BLaER1 treated with 17β-estradiol and CSF1 and Interleukin-3, amounts not matched to agents 10 nM and 100 nM (cell line): ENCODE data around the gene ASB18.

Source experiments
- H3K27ac ChIP-seq, 11 experiments: shearing (Covaris generic); formaldehyde crosslinking; 2 replicates each; pipeline ENCODE4 v1.8.1; 2022
- H3K27me3 ChIP-seq, 11 experiments: shearing (Covaris generic); formaldehyde crosslinking; 2 replicates each; pipeline ENCODE4 v1.8.1; 2022
- H3K36me3 ChIP-seq, 11 experiments: shearing (Covaris generic); formaldehyde crosslinking; 2 replicates each; pipeline ENCODE4 v1.8.1; 2022
- H3K4me1 ChIP-seq, 10 experiments: shearing (Covaris generic); formaldehyde crosslinking; 2 replicates each; pipeline ENCODE4 v1.8.1; 2022
- H3K4me2 ChIP-seq, 11 experiments: shearing (Covaris generic); formaldehyde crosslinking; 2 replicates each; pipeline ENCODE4 v1.8.1; 2022
- H3K4me3 ChIP-seq, 10 experiments: shearing (Covaris generic); formaldehyde crosslinking; 2 replicates each; pipeline ENCODE4 v1.8.1; 2022
- H3K9ac ChIP-seq, 11 experiments: shearing (Covaris generic); formaldehyde crosslinking; 2 replicates each; pipeline ENCODE4 v1.8.1; 2022
- H3K9me3 ChIP-seq, 11 experiments: shearing (Covaris generic); formaldehyde crosslinking; replicated peaks in 1 of 11; 2 replicates each; pipeline ENCODE4 v1.8.1; 2022
- H4K20me1 ChIP-seq, 11 experiments: shearing (Covaris generic); formaldehyde crosslinking; 2 replicates each; pipeline ENCODE4 v1.8.1; 2022
- Cebpa-rat ChIP-seq, 11 experiments: shearing (Covaris generic); IDR thresholded peaks; 2 replicates each; pipeline ENCODE4 v1.8.1; 2022

ASB18 gene

GRCh38 chr2:236264256-236264655, at the start of gene ASB18:
TSS of gene ASB18 (minus strand) at chr2:236264406. CDS start at chr2:236264345, 61 bp downstream.
- H3K4me1 ChIP-seq: no peaks in the 10 kb centered on the region
- H3K27ac ChIP-seq: no peak within 1 kb of the TSS
- H3K9ac ChIP-seq: no peak within 1 kb of the TSS
- H4K20me1 ChIP-seq: no peaks in the 10 kb centered on the region
- no peak within 1 kb of the TSS for H3K4me3 ChIP-seq
- TF ChIP-seq Cebpa-rat (IDR thresholded peaks at IDR 0.05): no peak
- no peaks in the 10 kb centered on the region for H3K27me3 ChIP-seq
- H3K36me3 ChIP-seq: peaks cover 0 to 9% (median 0%) of the 10 kb centered on the region in 11 experiments; a peak in 3 of 22 replicates
- no peak within 1 kb of the TSS for H3K4me2 ChIP-seq
- H3K9me3 ChIP-seq: peaks cover 42 to 69% (median 53%) of the 10 kb centered on the region in 11 experiments

GRCh38 chr2:236311286-236311685, 47.1 kb upstream of the ASB18 start:
- no peak overlapping the region for H3K9ac ChIP-seq
- H4K20me1 ChIP-seq: no peaks in the 10 kb centered on the region
- no peak overlapping the region for H3K4me2 ChIP-seq
- TF ChIP-seq Cebpa-rat (IDR thresholded peaks at IDR 0.05): no peak
- H3K4me1 ChIP-seq: no peaks in the 10 kb centered on the region
- H3K4me3 ChIP-seq: no peak overlapping the region
- H3K9me3 ChIP-seq: peaks cover 17 to 32% (median 28%) of the 10 kb centered on the region in 11 experiments; a peak in 21 of 22 replicates
- no peaks in the 10 kb centered on the region for H3K36me3 ChIP-seq
- H3K27ac ChIP-seq: no peak overlapping the region
- no peaks in the 10 kb centered on the region for H3K27me3 ChIP-seq

- Histone ChIP-seq H3K4me1 (no peaks in the 10 kb centered on the region), H4K20me1 (no peaks in the 10 kb centered on the region), H3K27me3 (no peaks in the 10 kb centered on the region), H3K36me3 (no peaks in the 10 kb centered on the region), H3K4me3 (no peak overlapping the region), H3K27ac (no peak overlapping the region), H3K9me3 (peaks cover 17 to 32% (median 28%) of the 10 kb centered on the region in 11 experiments; a peak in 21 of 22 replicates), H3K4me2 (no peak overlapping the region), H3K9ac (no peak overlapping the region)
- TF ChIP-seq Cebpa-rat (IDR thresholded peaks at IDR 0.05): no peak
These were observed 45.4 kb upstream of the ASB18 start for GRCh38 chr2:236309669-236310029.

GRCh38 chr2:236308855-236309668, 44.9 kb upstream of the ASB18 start:
- no peak for TF ChIP-seq Cebpa-rat (IDR thresholded peaks at IDR 0.05)
- H3K9ac ChIP-seq: no peak overlapping the region
- H3K4me2 ChIP-seq: no peak overlapping the region
- no peaks in the 10 kb centered on the region for H3K36me3 ChIP-seq
- H4K20me1 ChIP-seq: no peaks in the 10 kb centered on the region
- H3K4me3 ChIP-seq: no peak overlapping the region
- no peak overlapping the region for H3K27ac ChIP-seq
- H3K9me3 ChIP-seq: peaks cover 14 to 32% (median 27%) of the 10 kb centered on the region in 11 experiments; a peak in 21 of 22 replicates
- H3K4me1 ChIP-seq: no peaks in the 10 kb centered on the region
- no peaks in the 10 kb centered on the region for H3K27me3 ChIP-seq

- Histone ChIP-seq H3K4me2 (no peak overlapping the region), H3K9me3 (peaks cover under 1 to 21% (median 16%) of the 10 kb centered on the region in 11 experiments; a peak in 18 of 22 replicates), H3K27me3 (no peaks in the 10 kb centered on the region), H4K20me1 (no peaks in the 10 kb centered on the region), H3K36me3 (no peaks in the 10 kb centered on the region), H3K4me1 (no peaks in the 10 kb centered on the region), H3K27ac (no peak overlapping the region), H3K4me3 (no peak overlapping the region), H3K9ac (no peak overlapping the region)
- TF ChIP-seq Cebpa-rat (IDR thresholded peaks at IDR 0.05): no peak
These were observed 43.4 kb upstream of the ASB18 start for GRCh38 chr2:236307641-236308040.

- no peaks in the 10 kb centered on the region for H3K27me3 ChIP-seq
- H3K27ac ChIP-seq: no peak overlapping the region
- H4K20me1 ChIP-seq: no peaks in the 10 kb centered on the region
- TF ChIP-seq Cebpa-rat (IDR thresholded peaks at IDR 0.05): no peak
- peaks cover 0 to 3% (median 0%) of the 10 kb centered on the region in 10 experiments; a peak in 1 of 20 replicates for H3K4me1 ChIP-seq
- peaks cover 0 to 14% (median 11%) of the 10 kb centered on the region in 11 experiments; a peak in 18 of 22 replicates for H3K9me3 ChIP-seq
- no peaks in the 10 kb centered on the region for H3K36me3 ChIP-seq
- H3K9ac ChIP-seq: no peak overlapping the region
- H3K4me3 ChIP-seq: no peak overlapping the region
- H3K4me2 ChIP-seq: no peak overlapping the region
These were observed 42.8 kb upstream of the ASB18 start for GRCh38 chr2:236306825-236307540.

GRCh38 chr2:236305964-236306605, 41.9 kb upstream of the ASB18 start:
- Histone ChIP-seq H3K9me3 (peaks cover 0 to 6% (median 2%) of the 10 kb centered on the region in 11 experiments; a peak in 8 of 22 replicates), H3K27me3 (no peaks in the 10 kb centered on the region), H3K36me3 (no peaks in the 10 kb centered on the region), H3K27ac (no peak overlapping the region), H3K4me2 (no peak overlapping the region), H4K20me1 (no peaks in the 10 kb centered on the region), H3K4me3 (no peak overlapping the region), H3K9ac (no peak overlapping the region), H3K4me1 (peaks cover 0 to 5% (median 0%) of the 10 kb centered on the region in 10 experiments; a peak in 1 of 20 replicates)
- TF ChIP-seq Cebpa-rat (IDR thresholded peaks at IDR 0.05): no peak

- no peak for TF ChIP-seq Cebpa-rat (IDR thresholded peaks at IDR 0.05)
- Histone ChIP-seq H3K9ac (no peak overlapping the region), H4K20me1 (no peaks in the 10 kb centered on the region), H3K36me3 (no peaks in the 10 kb centered on the region), H3K27ac (no peak overlapping the region), H3K4me3 (no peak overlapping the region), H3K9me3 (0 out of 22 replicates have a peak, but pooled peaks cover 0 to 1% (median 0%) of the 10 kb centered on the region in 11 experiments), H3K4me1 (peaks cover 0 to 5% (median 0%) of the 10 kb centered on the region in 10 experiments; a peak in 2 of 20 replicates), H3K4me2 (no peak overlapping the region), H3K27me3 (no peaks in the 10 kb centered on the region)
These were observed 41.3 kb upstream of the ASB18 start for GRCh38 chr2:236305531-236305930.

- TF ChIP-seq Cebpa-rat (IDR thresholded peaks at IDR 0.05): no peak
- Histone ChIP-seq H3K9me3 (peaks cover 0 to 15% (median 10%) of the 10 kb centered on the region in 11 experiments; a peak in 9 of 22 replicates), H3K9ac (no peak overlapping the region), H3K4me2 (no peak overlapping the region), H3K27ac (no peak overlapping the region), H3K4me1 (peaks cover 0 to 6% (median 0%) of the 10 kb centered on the region in 10 experiments; a peak in 2 of 20 replicates), H3K27me3 (no peaks in the 10 kb centered on the region), H4K20me1 (no peaks in the 10 kb centered on the region), H3K4me3 (no peak overlapping the region), H3K36me3 (no peaks in the 10 kb centered on the region)
These were observed 39.7 kb upstream of the ASB18 start for GRCh38 chr2:236303935-236304334.
